Esophagus squamous epithelium (tissue), 4 donors: ENCODE data around the gene MRPS6.

Experiments
- POLR2A ChIP-seq, 4 donors: fragments of 450-650 bp; IDR thresholded peaks; one replicate each; pipeline ENCODE4 v1.6.1; 2017; ENCODE audit warnings: antibody characterized with exemption in 4 of 4, mild to moderate bottlenecking in 4 of 4, moderate library complexity in 3 of 4
- TF ChIP-seq, protein P1 (sequence below), 6 experiments: fragments of 450-650 bp in 4 of 6; fragments of 200-600 bp in 2 of 6; sonication (generic) in 2 of 6; IDR thresholded peaks; one replicate each; pipeline ENCODE4 v1.5.1; 2016 to 2019; ENCODE audit warnings: antibody characterized with exemption in 6 of 6, mild to moderate bottlenecking in 4 of 6, moderate library complexity in 4 of 6

DNA sequence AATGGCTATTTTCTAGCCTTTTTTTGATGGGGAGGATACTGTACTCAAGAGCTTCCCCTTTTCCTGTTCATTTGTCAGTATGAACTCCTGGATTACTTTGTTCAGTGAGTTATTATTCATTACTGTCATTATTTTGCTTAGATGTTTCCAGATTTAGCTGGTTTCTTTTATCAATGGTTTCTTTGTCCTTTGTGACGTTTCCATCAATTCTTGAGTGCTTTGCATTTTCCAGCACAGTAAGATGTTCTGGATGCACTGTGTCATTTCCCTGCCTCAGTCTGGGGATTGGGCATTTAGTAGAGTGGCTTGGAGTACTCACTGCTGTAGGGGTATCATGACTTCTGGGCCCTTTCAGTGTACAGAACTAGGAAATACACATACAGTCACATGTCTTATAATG lies 34.2 kb downstream of the MRPS6 start:
- TF ChIP-seq, protein P1, sequence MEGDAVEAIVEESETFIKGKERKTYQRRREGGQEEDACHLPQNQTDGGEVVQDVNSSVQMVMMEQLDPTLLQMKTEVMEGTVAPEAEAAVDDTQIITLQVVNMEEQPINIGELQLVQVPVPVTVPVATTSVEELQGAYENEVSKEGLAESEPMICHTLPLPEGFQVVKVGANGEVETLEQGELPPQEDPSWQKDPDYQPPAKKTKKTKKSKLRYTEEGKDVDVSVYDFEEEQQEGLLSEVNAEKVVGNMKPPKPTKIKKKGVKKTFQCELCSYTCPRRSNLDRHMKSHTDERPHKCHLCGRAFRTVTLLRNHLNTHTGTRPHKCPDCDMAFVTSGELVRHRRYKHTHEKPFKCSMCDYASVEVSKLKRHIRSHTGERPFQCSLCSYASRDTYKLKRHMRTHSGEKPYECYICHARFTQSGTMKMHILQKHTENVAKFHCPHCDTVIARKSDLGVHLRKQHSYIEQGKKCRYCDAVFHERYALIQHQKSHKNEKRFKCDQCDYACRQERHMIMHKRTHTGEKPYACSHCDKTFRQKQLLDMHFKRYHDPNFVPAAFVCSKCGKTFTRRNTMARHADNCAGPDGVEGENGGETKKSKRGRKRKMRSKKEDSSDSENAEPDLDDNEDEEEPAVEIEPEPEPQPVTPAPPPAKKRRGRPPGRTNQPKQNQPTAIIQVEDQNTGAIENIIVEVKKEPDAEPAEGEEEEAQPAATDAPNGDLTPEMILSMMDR (IDR thresholded peaks at IDR 0.05) = no peak
- no peak for TF ChIP-seq POLR2A (IDR thresholded peaks at IDR 0.05)
